GM12874 (cell line): Measurements from ENCODE around the gene ERC2.

Source experiments
- CTCF ChIP-seq: IDR thresholded peaks from 2 replicates; pipeline ENCODE4 v1.5.1; 2011; ENCODE audit warnings: low read depth, mild to moderate bottlenecking, control low read depth, low read length, moderate library complexity; ENCODE audit not compliant: insufficient read depth

Gene ERC2

GRCh38 chr3:55989366-55989765 lies 478.9 kb downstream of the ERC2 start:
- no peak for TF ChIP-seq CTCF

GRCh38 chr3:55988905-55989304 lies 479.4 kb downstream of the ERC2 start:
- no peak for TF ChIP-seq CTCF

GRCh38 chr3:55984626-55985025 lies 483.6 kb downstream of the ERC2 start:
- no peak for TF ChIP-seq CTCF

GRCh38 chr3:55978953-55979352 lies 489.3 kb downstream of the ERC2 start:
- no peak for TF ChIP-seq CTCF

DNA sequence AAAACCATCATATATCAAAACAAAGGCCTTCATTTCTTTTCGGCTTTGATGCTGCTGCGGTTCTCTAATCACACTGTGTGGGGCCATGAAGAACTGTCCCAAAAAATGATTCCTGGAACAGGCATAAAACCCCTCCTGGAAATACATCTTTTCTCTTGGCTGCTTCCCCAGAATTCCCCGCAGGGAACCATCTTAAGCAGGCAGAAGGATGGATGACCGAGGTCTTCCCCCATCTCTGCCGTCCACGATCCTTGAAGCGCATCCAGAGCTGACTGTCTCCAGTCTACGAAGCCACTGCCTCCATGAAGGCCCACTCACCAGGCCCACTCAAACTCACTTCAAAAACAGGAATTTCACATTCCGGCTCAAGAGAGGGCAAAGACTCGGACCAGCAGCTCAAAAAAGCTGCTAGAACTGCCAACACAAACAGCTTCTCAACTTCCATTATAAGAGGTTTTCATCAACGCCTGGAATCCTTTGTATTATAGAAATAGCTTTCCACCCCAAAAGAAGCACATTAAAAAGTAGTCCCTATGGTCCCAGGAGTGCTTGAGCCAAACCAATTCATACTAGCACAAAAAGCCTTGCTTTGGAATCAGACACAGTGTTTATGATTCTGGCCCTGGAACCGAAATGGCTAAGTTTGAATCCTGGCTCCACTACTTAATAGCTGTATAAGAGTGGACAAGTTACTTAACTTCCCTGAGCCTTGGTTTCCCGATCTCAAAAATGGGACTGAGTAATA lies 493.7 kb downstream of the ERC2 start:
- no peak for TF ChIP-seq CTCF

GRCh38 chr3:55969634-55970033 lies 498.6 kb downstream of the ERC2 start:
- TF ChIP-seq CTCF = no peak

DNA sequence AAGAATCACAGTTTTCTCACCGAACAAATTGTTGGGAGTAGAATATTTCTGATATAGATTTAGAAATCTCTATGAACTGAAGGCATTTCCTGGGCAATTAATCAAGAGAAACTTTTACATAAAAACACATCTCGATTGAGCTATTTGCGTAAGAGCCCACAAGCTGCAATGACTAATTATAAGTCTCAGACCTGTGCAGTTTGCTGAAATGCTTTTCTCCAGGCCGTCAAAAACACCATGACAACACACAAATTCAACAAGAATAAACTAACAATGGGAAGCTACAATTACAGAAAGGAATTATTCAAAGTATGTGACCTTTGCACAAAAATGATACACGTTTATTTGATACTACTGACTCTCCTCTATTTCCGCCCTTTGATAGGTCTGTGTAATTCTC lies 499.9 kb downstream of the ERC2 start:
- no peak for TF ChIP-seq CTCF
